HG03432 (cell line): ENCODE data around the gene LITAF.

Experiments used
- ATAC-seq: cut with Tn5 transposase; IDR thresholded peaks from one replicate; pipeline ENCODE4 v1.9.1; 2021; ENCODE audit warnings: mild to moderate bottlenecking, moderate library complexity; ENCODE audit not compliant: unreplicated experiment

The LITAF gene

GRCh38 chr16:11586856-11587642 lies at the start of gene LITAF:
Gene LITAF (minus strand): TSS chr16:11586919. CDS start chr16:11556730, 30,189 bp downstream.
- ATAC-seq, result peak; percentile 58

GRCh38 chr16:11636172-11636721 lies 49.5 kb upstream of the LITAF start:
- ATAC-seq, result no peak

GRCh38 chr16:11635679-11636171 lies 49.0 kb upstream of the LITAF start:
- no peak for ATAC-seq

- ATAC-seq, result no peak
Measured at GRCh38 chr16:11635113-11635652, 48.5 kb upstream of the LITAF start.

GRCh38 chr16:11634312-11634711 lies 47.6 kb upstream of the LITAF start:
- ATAC-seq, result no peak

- ATAC-seq, result no peak
Measured at GRCh38 chr16:11633113-11633512, 46.4 kb upstream of the LITAF start.

GRCh38 chr16:11632455-11632939 lies 45.8 kb upstream of the LITAF start:
- no peak for ATAC-seq

GRCh38 chr16:11631214-11631613 lies 44.5 kb upstream of the LITAF start:
- no peak for ATAC-seq

- ATAC-seq, result no peak
Measured at GRCh38 chr16:11630768-11631056, 44.0 kb upstream of the LITAF start.

GRCh38 chr16:11630046-11630767 lies 43.5 kb upstream of the LITAF start:
- ATAC-seq, result no peak

GRCh38 chr16:11629071-11630030 lies 42.6 kb upstream of the LITAF start:
- no peak for ATAC-seq

GRCh38 chr16:11627822-11628457 lies 41.2 kb upstream of the LITAF start:
- ATAC-seq, result no peak

- ATAC-seq, result no peak
Measured at GRCh38 chr16:11627292-11627663, 40.6 kb upstream of the LITAF start.

GRCh38 chr16:11626657-11627291 lies 40.1 kb upstream of the LITAF start:
- no peak for ATAC-seq

- no peak for ATAC-seq
Measured at GRCh38 chr16:11625769-11626168, 39.0 kb upstream of the LITAF start.

- no peak for ATAC-seq
Measured at GRCh38 chr16:11624636-11625607, 38.2 kb upstream of the LITAF start.

- ATAC-seq, result no peak
Measured at GRCh38 chr16:11624205-11624604, 37.5 kb upstream of the LITAF start.

- peak; percentile 43 for ATAC-seq
Measured at GRCh38 chr16:11621920-11622651, 35.4 kb upstream of the LITAF start.
